ENCODE results near the gene RTP3.
"Not testable (repeated sequence)": the region's sequence is repeated elsewhere in the genome, so short reads cannot be mapped to it uniquely, and the experiment has no call there.

The RTP3 gene

DNA sequence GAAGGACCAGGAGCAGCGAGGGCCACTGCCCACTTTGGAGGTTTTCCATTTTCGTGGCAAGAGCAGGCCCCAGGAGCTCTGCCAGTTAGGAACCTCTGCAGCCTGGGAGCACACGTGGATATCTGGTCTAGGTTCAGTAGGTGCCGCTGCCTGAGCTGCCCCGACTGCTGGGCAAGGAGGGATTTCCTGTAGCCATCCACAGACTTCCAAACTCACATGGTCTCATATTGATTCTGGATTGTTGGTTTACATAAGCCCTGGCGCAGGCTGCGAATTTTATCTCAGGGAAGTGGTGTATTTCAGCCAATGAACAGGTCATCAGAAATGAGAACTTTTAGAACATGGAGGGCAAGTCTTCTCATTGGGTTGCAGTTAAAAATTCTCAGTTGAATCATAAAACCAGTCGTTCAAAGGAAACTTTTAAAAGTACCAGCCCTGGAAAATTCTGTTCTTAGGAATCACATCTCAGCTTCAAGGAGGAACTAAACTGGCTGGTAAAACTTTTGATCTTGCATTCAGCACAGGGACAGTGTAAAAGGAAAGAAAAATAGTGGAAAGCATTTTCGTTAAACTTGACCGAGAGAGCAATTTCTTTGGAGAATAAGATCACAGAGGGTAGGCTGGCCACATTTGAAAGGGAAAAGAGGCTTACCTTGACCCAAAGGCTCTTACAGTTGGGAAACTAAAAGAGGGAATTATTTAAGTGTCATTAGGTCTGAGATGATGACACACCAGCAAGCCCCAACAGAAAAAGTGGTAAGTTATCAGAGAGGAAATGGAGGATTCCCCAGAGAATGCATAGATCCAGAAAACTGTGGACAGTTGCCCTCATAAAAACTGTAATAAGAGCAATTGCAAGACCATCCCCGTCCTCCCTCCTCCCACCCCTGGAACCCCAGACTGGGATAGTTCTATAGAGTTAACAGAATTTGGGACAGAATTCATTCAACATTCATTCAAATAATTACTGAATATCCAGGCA lies 6.4 kb upstream of the RTP3 start:
- peak in 1 of 2 donors; percentile 9 for DNase-seq

DNA sequence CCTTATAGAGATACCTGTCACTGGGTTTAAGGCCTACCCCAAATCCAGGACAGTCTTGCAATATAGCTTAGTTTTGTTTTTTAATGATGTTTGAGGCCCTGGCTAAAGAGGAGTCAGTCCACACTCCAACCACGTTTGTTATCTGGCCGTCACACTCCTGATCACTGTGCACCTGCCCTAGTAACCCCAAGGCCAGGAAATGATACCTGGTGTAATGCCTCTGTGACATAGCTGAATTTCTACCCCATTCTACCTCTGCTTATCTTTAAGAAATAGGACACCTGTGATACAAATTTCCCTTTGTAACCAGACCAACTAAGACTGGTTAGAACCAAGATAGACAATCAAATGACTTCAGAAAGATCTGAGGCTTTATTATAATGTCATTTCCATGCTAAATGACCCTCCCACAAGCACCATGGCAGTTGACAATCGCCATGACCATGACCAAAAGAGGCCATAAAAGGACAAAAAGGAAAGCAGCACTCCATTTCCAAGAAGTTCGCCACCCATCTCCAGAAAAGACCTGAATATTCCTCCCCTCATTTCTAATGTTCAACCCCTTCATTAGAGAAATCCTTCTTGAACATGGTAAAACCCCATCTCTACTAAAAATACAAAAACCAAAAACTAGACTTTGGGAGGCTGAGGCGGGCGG lies 4.8 kb upstream of the RTP3 start:
- DNase-seq = peak in 1 of 2 donors; percentile 3

DNA sequence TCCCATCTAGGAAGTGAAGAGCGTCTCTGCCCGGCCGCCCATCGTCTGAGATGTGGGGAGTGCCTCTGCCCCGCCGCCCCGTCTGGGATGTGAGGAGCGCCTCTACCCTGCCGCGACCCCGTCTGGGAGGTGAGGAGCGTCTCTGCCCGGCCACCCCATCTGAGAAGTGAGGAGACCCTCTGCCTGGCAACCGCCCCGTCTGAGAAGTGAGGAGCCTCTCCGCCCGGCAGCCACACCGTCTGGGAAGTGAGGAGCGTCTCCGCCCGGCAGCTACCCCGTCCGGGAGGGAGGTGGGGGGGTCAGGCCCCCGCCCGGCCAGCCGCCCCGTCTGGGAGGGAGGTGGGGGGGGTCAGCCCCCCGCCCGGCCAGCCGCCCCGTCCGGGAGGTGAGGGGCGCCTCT lies 3.3 kb upstream of the RTP3 start:
- DNase-seq = not testable (repeated sequence)

DNA sequence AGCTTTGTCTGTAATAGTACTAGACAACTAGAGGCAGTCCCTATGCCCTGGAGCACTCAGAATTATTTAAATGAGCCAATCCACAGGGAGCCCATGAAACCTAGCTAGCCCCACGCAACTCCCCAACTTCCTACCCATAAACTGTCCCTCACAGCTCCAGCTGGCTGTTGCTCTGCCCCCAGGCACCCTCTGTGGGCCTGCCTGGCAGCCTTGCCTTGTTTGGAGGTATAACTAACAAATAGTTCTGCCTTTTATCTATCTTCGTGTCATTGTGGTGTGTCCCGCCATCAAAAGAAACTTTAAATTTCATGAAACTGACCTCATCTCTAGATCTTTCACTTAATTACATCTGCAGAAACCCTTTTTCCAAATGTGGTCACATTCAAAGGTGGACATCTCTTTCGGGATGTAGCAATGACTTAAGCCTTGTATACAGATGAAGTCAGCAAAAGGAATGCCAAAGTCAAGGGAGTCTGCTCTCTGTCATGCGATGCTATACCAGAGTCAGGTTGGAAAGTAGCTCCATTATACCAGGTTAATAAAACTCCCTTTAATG lies 1.8 kb upstream of the RTP3 start:
- no peak for DNase-seq

DNA sequence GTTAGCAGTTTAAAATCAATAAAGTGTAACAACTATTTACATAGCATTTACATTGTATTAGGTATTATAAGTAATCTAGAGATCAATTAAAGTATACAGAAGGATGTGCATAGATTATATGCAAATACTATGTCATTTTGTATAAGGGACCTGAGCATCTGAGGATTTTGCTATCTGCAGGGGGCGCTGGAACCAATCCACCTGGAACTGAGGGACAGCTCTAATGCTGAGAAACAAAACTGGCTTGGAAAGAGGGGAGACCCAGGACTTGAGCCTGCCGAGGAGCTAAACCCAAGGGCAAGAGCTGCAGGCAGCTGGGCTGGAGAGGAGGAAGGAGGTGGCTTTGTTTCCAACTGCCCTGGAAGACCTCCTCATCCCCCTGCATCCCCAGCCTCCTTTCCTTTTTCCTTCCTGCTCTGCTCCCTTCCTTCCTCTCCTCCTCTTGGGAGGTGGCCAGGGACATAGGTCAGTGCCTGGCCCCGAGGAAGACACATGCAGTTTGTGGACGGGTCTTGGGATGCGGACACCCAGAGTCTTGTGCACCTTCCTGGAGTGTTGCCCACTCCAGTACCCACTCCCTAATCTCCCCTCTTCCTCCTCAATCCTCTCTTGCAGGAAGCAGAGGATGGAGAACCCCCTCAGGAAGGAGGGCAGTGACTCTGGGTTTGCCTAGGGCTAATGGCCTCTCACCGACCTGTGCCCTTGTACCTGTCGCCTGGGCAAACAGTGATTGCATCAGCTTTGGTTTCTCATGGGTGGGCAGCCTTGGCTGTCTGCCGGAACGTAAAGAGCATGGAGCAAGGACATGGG lies 825 bp upstream of the RTP3 start:
- peak; percentile 51 to 63 for DNase-seq

DNA sequence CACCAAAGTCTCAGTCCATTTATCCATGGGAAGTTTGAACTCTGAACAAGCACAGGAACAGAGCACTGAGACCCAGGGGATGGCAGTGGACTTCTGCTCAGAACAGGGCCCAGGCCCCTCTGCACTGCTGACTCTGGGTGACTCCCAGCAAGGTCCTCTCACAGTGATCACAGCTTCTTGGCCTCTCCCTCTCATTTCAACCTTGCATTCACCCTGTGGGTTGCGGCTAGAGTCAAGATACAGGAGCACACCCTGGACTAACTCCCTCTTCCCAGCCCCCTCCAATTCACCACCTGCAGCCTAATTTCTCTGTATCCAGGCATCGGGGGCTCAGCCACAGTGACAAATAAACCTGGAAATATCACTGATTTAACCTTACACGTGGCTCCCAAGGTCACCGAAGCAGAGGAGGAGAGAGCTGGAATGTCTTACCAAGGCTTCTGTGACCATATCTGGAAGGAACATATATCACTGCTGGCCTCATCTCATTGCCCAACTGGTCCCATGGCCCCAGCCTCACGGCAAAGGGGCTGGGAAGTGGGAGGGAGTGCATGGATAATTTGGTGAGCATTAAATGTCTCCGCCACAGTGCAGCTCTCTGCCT lies 1.2 kb downstream of the RTP3 start:
- no peak for DNase-seq

DNA sequence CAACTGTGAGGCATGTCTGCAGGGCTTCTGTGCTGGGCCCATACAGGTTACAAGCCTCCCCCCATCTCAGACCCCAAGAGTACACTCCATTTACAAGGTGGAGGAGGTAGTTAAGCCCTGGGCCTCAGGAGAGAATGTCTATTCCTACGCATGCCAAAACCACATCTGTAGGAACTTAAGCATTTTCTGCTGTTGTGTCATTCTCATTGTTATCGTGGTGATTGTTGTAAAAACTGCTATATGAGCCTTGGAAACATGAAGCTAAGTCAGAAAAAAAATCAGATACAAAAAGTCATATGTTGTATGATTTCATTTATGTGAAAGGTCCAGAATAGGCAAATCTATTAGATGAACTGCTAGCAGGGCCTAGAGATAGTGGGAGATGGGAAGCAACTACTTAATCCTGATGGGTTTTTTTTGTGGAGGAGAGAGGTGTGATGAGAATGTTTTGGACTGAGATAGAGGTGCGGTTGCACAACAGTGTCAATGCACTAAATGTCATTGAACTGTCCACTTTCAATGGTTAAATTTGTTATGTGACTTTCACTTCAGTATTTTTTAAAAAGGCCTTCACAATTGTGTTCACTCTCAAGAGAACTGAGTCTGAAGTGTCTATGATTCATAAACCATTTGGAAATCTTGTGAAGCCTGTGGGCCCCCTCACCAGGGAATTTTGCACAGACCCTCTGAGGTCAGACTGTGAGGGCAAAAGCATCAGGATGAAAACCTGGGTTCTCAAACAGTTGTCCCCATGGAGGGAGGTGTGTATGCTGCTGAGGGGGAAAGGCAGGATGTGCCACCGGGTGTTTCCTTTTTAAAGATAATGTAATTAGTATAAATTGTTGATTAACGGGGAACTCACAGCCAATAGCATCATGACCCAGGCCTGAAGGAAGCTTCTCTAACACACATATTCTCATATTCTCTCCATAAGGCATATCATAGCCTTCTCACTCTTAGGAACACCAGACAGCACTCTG lies 3.2 kb downstream of the RTP3 start:
- no peak for DNase-seq

DNA sequence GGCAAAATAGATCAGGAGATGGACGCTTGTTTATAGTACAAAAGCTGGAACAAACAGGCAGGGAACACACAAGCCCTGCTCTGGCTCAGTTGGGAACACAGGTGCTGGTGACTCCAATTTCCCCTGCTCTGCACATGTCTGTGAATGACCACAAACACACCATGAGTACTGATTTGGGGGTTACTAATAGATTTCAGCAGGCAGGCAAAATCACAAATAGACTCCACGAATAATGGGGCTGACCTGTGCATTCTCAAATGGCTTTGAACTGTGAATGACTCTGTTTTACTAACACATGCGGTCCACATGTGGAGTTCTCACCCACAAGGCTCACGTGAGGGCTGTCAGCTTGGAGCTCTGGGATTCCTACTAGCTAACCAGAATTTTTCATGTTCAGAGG lies 3.9 kb downstream of the RTP3 start:
- DNase-seq = no peak

DNA sequence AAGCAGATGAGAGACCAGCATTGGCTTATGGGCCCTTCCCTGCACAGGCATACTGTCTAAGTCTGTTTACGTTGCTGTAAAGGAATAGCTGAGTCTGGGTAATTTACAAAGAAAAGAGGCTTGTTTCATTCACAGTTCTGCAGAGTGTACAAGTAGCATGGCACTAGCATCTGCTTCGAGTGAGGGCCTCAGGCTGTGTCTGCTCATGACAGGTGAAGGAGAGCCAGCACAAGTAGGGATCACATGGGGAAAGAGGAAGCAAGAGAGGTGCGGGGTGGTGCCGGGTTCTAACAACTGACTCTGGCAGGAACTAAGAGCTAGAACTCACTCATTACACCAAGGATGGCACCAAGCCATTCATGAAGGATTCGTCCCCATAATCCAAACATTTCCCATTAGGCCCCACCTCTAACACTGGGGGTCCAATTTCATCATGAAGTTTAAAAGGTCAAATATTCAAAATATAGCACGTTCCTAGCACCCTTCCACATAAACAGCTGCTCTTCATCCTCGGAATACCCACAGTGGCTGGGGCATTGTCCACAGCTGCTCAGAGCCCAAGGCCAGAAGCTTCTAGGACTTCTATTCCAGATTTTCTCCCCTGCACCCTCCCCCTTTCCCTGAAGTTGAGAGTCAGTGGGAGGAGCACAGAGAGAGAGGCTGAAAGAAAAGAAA lies 5.6 kb downstream of the RTP3 start:
- no peak for DNase-seq

DNA sequence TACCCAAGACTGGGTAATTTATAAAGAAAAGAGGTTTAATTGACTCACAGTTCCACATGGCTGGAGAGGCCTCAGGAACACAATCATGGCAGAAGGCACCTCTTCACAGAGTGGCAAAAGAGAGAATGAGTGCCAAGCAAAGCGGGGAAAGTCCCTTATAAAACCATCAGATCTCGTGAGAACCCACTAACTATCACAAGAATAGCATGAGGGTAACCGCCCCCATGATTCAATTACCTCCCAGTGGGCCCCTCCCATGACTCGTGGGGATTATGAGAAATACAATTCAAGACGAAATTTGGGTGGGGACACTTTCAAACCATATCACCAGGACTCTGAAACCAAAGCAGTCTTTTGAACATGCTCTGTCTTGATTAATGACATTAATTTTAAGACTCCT lies 7.0 kb downstream of the RTP3 start:
- DNase-seq = peak; percentile 22 to 56

DNA sequence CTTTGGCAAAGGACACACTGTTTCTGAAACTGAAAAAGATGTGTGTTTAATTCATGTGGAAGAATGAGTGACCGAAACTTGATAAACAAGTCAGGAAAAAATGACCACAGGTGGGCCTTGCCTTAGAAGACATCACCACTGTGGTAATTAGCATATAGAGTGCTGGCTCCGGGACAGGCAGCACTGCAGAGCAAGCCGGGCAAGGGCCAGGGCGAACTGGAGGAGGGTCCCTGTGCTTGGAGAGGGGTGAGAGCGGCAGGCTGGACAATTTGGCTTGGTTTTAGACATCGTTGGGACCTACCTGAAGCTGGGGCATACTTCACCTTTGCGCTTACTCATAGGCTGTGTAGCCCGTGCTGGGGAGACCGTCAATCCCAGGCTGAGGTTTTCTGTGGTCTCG lies 8.2 kb downstream of the RTP3 start:
- no peak for DNase-seq

DNA sequence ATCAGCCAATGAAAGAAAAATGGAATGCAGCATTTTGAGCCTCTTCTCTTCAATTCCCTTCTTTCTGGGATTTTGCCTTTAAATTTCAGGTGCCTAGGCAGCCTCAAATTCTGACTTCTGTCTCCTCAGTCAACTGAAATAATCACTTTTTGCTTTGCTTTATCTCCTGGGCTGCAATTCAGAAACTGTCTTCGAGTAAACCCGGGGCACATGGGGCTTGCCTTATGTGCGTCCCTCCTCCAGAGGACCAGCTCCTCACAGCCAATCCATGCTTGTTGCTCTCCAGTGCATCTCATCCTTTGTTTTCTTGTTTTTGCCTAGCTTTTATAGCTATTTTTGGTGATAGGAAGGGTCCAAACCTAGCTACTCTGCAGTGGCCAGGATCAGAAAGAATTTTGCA lies 8.8 kb downstream of the RTP3 start:
- no peak for DNase-seq

DNA sequence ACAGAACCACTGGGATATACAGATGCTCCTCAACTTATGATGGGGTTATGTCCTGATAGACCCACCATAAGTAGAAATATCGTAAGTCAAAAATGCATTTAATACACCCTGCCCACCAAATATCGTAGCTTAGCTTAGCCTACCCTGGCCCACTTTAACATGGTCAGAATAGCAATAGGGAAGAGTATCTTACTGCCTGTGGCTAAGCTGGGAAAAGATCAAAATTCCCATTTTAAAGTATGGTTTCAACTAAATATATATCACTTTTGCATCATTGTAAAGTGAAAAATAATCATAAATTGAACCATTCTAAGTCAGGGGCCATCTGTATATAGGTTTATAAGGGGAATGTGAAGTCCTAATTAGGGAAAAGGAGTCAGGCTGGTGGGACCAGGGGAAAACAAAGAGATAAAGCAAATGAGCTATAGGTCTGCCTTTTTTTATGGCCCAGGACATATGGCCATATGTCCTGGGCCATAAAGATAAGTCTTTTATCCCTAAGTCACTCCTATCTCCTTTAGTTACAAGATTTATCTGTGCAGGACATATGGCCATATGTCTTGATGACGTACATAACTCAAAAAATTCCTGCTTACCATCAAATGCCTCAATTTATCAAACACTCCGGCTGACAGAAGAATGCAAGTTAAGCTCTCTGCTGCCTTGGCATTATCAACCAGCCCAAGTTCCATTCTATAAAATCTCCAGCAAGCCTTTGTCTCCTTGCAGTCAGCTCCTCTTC lies 11.2 kb downstream of the RTP3 start:
- no peak for DNase-seq

DNA sequence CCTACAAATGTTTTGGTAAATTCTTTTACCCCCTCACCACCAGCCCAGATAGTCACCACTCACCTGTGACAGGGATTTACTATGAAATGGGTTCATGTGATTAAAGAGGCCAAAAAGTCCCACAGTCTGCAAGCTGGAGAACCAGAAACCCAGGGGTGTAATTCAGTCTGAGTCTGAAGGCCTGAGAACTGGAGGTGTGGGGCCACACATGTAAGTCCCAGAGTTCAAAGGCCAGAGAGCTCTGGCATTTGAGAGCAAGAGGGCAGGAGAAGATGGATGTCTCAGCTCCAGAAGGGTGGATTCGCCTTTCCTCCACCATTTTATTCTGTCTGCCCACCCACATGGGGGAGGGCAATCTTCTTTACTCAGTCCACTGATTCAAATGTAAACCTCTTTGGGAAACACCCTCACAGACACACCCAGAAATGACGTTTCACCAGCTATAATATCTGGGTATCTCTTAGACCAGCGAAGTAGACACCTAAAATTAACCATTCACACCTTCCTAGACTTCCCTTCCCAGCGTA lies 11.9 kb downstream of the RTP3 start:
- no peak for DNase-seq

DNA sequence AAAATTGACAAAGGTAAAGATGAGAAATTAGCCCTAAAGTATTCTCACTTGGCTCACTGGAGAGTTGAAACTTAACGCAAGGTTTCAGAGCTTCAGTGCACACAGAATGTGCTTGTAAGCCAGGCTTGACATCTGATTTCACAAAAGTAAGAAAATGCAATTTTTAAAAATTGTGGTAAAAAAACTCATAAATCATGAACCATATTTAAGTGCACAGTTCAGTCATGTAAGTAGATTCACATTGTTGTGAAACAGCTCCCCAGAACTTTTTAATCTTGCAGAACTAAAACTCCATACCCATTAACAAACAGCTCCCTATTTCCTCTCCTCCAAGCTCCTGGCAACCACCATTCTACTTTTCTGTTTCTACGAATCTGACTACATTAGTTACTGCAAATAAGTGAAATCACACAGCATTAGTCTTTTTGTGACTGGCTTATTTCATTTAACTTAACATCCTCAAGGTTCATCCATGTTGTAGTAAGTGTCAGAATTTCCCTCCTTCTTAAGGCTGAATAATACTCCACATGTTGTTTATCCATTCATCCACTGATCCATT lies 14.5 kb downstream of the RTP3 start:
- DNase-seq = no peak

DNA sequence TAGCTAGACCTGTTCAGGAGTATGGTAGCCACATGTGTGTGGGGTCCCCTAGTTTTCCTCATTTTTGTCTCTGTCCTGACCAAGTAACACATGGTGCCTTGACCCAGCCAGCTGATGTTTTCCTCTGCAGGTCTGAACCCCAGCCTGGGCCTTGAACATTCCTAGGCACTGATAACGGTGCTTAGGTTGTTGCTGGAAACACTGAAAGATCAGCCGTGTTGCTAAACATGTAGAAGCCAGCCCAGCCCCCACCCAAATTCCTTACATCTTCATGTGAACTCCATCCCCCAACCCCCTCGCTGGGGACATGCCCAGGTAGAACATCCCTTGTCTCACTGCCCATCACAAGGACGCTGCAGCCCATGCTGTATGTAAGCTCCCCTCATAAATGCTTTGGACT lies 18.7 kb downstream of the RTP3 start:
- no peak for DNase-seq

DNA sequence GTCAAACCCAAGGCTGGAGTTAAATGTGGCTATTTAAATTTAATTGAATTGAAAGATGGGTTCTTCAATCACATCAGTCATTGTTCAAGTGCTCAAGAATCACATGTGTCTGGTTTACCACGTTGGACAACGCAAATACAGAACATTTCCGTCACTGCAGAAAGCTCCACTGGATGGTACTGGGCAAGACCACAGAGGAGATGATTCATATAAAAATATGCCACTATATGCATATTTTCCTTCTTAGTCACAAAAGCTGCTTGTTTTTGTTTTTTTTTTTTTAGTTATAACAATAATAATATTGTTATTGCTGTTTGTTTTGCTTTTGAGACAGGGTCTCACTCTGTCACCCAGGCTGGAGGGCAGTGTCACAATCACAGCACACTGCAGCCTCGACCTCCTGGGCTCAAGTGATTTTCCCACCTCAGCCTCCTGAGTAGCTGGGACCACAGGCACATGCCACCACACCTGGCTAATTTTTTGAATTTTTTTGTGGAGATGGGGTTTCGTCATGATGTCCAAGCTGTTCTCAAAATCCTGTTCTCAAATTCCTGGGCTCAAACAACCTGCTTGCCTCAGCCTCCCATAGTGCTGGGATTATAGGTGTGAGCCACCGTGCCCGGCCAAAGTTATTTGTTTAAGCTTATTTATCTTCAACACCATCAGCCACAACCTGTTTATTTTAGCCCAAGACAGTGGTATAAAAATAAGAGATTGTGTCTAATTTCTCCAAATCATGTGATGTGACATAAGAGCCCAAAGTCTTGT lies 19.4 kb downstream of the RTP3 start:
- no peak for DNase-seq

DNA sequence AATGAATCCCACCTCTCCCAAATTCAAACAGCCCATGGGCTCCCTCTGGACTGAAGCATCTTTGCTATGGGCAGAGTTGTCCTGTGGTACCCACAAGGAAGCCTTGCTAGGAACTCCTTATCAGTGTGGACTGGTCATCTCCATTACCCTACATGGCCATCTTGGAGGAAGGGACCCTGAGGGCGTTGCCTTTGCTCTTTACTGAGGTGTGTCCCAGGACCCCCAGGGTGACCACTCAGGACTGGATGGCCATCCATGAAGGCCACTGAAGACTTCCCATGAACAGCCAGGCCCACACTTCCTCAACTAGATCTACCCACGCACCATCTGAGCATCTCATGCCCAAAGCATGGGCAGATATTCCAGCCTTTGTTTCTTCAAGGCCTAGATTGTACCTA lies 20.0 kb downstream of the RTP3 start:
- DNase-seq = no peak

DNA sequence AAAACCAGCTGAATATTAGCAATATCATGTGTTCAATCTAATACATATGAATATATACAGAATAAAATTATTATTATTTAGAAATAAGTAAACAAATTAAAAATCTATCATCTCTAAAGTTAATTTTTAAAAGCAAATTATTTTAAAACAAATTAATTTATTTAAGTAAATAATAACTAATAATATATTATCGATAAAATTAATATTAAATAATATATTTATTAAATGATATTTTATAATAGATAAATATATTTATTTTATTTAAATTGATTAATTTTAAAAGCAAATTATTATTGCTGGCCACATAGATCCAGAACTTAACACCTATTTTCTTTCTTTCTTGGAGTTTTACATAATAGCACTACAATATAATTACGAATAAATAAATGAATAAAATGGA lies 22.2 kb downstream of the RTP3 start:
- DNase-seq = no peak

Measured in stimulated activated CD4-positive, alpha-beta T cell treated with anti-CD3 and anti-CD28 coated beads, Interleukin-2, amount 100 ng/mL, for 24 hours (primary cell).